Measurements from ENCODE around the gene SELPLG. TPM values are rescaled to one million over a fixed set of nuclear protein-coding genes. Genes with fewer than 3 reads are reported as not detected.
A peak's percentile ranks its signal among the peaks of the same experiment; 100 is the strongest.

SELPLG gene
- total RNA-seq, 1 experiment from 2014 or later = 0.41 TPM

DNA sequence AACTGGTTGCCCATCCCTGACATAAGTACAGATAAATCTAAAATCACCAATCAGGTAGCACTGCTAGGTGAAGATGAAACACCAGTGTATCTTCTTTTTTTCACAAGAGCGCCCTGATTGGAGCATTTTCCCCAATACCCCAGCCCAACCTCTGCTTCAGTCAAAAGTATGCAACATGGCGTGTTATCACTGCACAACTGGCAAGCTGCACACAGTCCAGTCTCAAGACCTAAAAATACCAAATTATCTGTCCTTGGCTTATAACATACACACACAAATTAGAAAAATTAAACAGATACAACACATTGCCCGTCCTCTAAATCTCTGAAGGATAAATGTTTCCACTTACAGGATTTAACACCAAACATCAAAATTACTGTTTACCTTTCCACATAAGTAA, 20.2 kb upstream of the SELPLG start:
- no TSS peak for BruUV-seq (replicated peaks)
- in situ Hi-C loops (cut with HindIII; ENCODE audit: low pct_unique_long_range_greater_than_20kb, low sequenced_read_pairs) (no loop called here), intact Hi-C loops (cut with micrococcal nuclease; ENCODE audit: unreplicated experiment) (no loop called here)
- H3K4me3 ChIP-seq (ENCODE audit: low read depth in 2 of 2, low read length in 2 of 2) = no peak overlapping the region
- ATAC-seq (no peak), DNase-seq (ENCODE audit: low read depth, low spot score) (no peak)
- peaks cover 15% of the 10 kb centered on the region for H3K36me3 ChIP-seq (ENCODE audit: control insufficient read depth, insufficient read depth, low read length)
- peaks cover 13% of the 10 kb centered on the region for H3K4me1 ChIP-seq (ENCODE audit: control insufficient read depth, insufficient read depth, low read length)
- CTCF ChIA-PET = no interaction called here
- no peaks in the 10 kb centered on the region for H3K9me3 ChIP-seq (ENCODE audit: control insufficient read depth, insufficient read depth, low read depth, low read length)
- no peaks in the 10 kb centered on the region for H3K27me3 ChIP-seq (ENCODE audit: control insufficient read depth, insufficient read depth, low read length)
- POLR2A ChIA-PET = no interaction called here
- peak overlapping the region; percentile 49 for H3K27ac ChIP-seq (ENCODE audit: low read length)
- TF ChIP-seq POLR2AphosphoS5 (IDR thresholded peaks at IDR 0.05; ENCODE audit: low read depth, low read length) = no peak
- TF ChIP-seq SIN3A (IDR thresholded peaks at IDR 0.05; ENCODE audit: borderline replicate concordance, insufficient read depth, low read depth, low read length) = no peak
- TF ChIP-seq TCF7L2 (IDR thresholded peaks at IDR 0.05; ENCODE audit: low read depth, low read length) = no peak

DNA sequence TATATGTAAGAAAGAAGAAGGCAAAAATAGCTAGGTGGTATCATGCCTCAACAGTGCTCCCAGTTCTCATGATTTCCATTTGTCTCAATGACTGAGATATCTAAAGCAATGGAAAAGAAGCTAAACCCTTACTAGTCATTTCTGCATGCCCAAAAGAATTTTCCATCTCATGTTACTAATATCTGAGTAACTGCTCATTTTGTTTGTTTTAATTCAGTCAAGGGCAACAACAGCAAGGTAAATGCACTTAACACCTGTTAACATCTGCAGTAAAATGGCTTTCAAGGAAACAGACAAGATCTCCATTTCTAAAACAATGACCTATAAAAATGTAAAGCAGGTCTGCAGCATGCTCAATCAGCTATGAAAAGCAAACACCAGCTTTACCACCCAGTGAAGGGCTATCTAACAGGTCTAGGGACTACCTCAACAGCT, 19.4 kb upstream of the SELPLG start:
- Histone ChIP-seq H3K4me3 (ENCODE audit: low read depth in 2 of 2, low read length in 2 of 2) (no peak overlapping the region), H3K27ac (ENCODE audit: low read length) (peak overlapping the region; percentile 49), H3K36me3 (ENCODE audit: control insufficient read depth, insufficient read depth, low read length) (peaks cover 7% of the 10 kb centered on the region), H3K4me1 (ENCODE audit: control insufficient read depth, insufficient read depth, low read length) (peaks cover 13% of the 10 kb centered on the region), H3K27me3 (ENCODE audit: control insufficient read depth, insufficient read depth, low read length) (no peaks in the 10 kb centered on the region), H3K9me3 (ENCODE audit: control insufficient read depth, insufficient read depth, low read depth, low read length) (no peaks in the 10 kb centered on the region)
- TF ChIP-seq TCF7L2 (IDR thresholded peaks at IDR 0.05; ENCODE audit: low read depth, low read length) = peak; percentile 60
- TF ChIP-seq, protein P1, sequence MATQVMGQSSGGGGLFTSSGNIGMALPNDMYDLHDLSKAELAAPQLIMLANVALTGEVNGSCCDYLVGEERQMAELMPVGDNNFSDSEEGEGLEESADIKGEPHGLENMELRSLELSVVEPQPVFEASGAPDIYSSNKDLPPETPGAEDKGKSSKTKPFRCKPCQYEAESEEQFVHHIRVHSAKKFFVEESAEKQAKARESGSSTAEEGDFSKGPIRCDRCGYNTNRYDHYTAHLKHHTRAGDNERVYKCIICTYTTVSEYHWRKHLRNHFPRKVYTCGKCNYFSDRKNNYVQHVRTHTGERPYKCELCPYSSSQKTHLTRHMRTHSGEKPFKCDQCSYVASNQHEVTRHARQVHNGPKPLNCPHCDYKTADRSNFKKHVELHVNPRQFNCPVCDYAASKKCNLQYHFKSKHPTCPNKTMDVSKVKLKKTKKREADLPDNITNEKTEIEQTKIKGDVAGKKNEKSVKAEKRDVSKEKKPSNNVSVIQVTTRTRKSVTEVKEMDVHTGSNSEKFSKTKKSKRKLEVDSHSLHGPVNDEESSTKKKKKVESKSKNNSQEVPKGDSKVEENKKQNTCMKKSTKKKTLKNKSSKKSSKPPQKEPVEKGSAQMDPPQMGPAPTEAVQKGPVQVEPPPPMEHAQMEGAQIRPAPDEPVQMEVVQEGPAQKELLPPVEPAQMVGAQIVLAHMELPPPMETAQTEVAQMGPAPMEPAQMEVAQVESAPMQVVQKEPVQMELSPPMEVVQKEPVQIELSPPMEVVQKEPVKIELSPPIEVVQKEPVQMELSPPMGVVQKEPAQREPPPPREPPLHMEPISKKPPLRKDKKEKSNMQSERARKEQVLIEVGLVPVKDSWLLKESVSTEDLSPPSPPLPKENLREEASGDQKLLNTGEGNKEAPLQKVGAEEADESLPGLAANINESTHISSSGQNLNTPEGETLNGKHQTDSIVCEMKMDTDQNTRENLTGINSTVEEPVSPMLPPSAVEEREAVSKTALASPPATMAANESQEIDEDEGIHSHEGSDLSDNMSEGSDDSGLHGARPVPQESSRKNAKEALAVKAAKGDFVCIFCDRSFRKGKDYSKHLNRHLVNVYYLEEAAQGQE (IDR thresholded peaks at IDR 0.05; ENCODE audit: insufficient read depth in 1 of 2, low read depth in 2 of 2, low read length in 1 of 2) = no peak
- in situ Hi-C loops (cut with HindIII; ENCODE audit: low pct_unique_long_range_greater_than_20kb, low sequenced_read_pairs) = no loop called here
- no peak for DNase-seq (ENCODE audit: low read depth, low spot score)
- peak; percentile 37; the same call in 1 of the 2 replicates for ATAC-seq
- intact Hi-C loops (cut with micrococcal nuclease; ENCODE audit: unreplicated experiment) = no loop called here
- no TSS peak for BruUV-seq (replicated peaks)
- CTCF ChIA-PET = interaction anchor here (0.5 to 0.6 kb wide), 2 partner anchors 51 to 407 kb away, joined by 3 to 10 read pairs; no protein-coding TSS in a partner anchor
- POLR2A ChIA-PET = no interaction called here

DNA sequence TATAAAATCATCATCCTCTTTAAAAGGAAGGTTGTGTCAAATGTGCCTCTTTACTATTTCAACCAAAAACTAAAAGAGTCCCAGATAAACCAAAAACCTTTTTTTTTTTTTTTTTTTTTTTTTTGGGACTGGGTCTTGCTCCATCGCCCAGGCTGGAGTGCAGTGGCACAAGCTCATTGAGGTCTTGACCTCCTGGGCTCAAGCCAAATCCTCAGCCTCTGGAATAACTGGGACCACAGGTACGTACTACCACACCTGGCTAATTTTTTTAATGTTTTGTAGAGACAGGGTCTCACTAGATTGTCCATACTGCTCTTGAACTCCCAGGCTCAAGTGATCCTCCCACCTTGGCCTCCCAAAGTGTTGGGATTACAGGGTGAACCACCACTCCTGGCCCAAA, 16.4 kb upstream of the SELPLG start:
- Histone ChIP-seq H3K9me3 (ENCODE audit: control insufficient read depth, insufficient read depth, low read depth, low read length) (no peaks in the 10 kb centered on the region), H3K4me1 (ENCODE audit: control insufficient read depth, insufficient read depth, low read length) (peaks cover 13% of the 10 kb centered on the region), H3K27ac (ENCODE audit: low read length) (no peak overlapping the region), H3K4me3 (ENCODE audit: low read depth in 2 of 2, low read length in 2 of 2) (no peak overlapping the region), H3K27me3 (ENCODE audit: control insufficient read depth, insufficient read depth, low read length) (no peaks in the 10 kb centered on the region), H3K36me3 (ENCODE audit: control insufficient read depth, insufficient read depth, low read length) (peaks cover 10% of the 10 kb centered on the region)
- in situ Hi-C loops (cut with HindIII; ENCODE audit: low pct_unique_long_range_greater_than_20kb, low sequenced_read_pairs) = no loop called here
- POLR2A ChIA-PET = interaction anchor here (0.7 kb wide), 1 partner anchor 63 kb away, joined by 17 read pairs; no protein-coding TSS in a partner anchor
- no TSS peak for BruUV-seq (replicated peaks)
- CTCF ChIA-PET = no interaction called here
- TF ChIP-seq, protein P2, sequence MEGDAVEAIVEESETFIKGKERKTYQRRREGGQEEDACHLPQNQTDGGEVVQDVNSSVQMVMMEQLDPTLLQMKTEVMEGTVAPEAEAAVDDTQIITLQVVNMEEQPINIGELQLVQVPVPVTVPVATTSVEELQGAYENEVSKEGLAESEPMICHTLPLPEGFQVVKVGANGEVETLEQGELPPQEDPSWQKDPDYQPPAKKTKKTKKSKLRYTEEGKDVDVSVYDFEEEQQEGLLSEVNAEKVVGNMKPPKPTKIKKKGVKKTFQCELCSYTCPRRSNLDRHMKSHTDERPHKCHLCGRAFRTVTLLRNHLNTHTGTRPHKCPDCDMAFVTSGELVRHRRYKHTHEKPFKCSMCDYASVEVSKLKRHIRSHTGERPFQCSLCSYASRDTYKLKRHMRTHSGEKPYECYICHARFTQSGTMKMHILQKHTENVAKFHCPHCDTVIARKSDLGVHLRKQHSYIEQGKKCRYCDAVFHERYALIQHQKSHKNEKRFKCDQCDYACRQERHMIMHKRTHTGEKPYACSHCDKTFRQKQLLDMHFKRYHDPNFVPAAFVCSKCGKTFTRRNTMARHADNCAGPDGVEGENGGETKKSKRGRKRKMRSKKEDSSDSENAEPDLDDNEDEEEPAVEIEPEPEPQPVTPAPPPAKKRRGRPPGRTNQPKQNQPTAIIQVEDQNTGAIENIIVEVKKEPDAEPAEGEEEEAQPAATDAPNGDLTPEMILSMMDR (IDR thresholded peaks at IDR 0.05) = no peak
- TF ChIP-seq POLR2AphosphoS5 (IDR thresholded peaks at IDR 0.05; ENCODE audit: low read depth, low read length) (no peak), TCF7L2 (IDR thresholded peaks at IDR 0.05; ENCODE audit: low read depth, low read length) (no peak), SIN3A (IDR thresholded peaks at IDR 0.05; ENCODE audit: borderline replicate concordance, insufficient read depth, low read depth, low read length) (no peak)
- TF ChIP-seq, protein P1 (IDR thresholded peaks at IDR 0.05; ENCODE audit: insufficient read depth in 1 of 2, low read depth in 2 of 2, low read length in 1 of 2) = no peak
- ATAC-seq (no peak), DNase-seq (ENCODE audit: low read depth, low spot score) (no peak)
- intact Hi-C loops (cut with micrococcal nuclease; ENCODE audit: unreplicated experiment) = no loop called here

All from Panc1 (cell line).